Sigmoid colon (tissue), 7 donors: ENCODE results near the gene BAHCC1. TPM values are rescaled to one million over a fixed set of nuclear protein-coding genes. Genes with fewer than 3 reads are reported as not detected.

Experiments
- DNase-seq: peaks from one replicate; pipeline ENCODE4 v3.0.0-alpha.2; 2019
- H3K27ac ChIP-seq, 4 donors: fragments of 200-600 bp; sonication (generic); one replicate each; pipeline ENCODE4 v1.5.1; 2016 to 2019; ENCODE audit warnings: mild to moderate bottlenecking in 1 of 4
- H3K27me3 ChIP-seq, 3 donors: fragments of 200-600 bp; sonication (generic); one replicate each; pipeline ENCODE4 v1.5.1; 2019; ENCODE audit warnings: mild to moderate bottlenecking in 1 of 3
- H3K36me3 ChIP-seq, 4 donors: fragments of 200-600 bp; sonication (generic); one replicate each; pipeline ENCODE4 v1.5.1; 2016 to 2019
- H3K4me1 ChIP-seq, 4 donors: fragments of 200-600 bp; sonication (generic); one replicate each; pipeline ENCODE4 v1.5.1; 2017 to 2019
- H3K4me3 ChIP-seq, 4 donors: fragments of 200-600 bp; sonication (generic); one replicate each; pipeline ENCODE4 v1.5.1; 2017 to 2019; ENCODE audit warnings: mild to moderate bottlenecking in 2 of 4, moderate library complexity in 1 of 4
- H3K9me3 ChIP-seq, 4 donors: fragments of 200-600 bp in 3 of 4; sonication (generic) in 3 of 4; one replicate each; pipeline versions ENCODE4 v1.5.1 to v1.6.1; 2013 to 2019
- EP300 ChIP-seq, 4 donors: sonication (generic); formaldehyde crosslinking; IDR thresholded peaks; one replicate each; pipeline ENCODE4 v1.6.1; 2017; ENCODE audit warnings: antibody characterized with exemption in 4 of 4
- POLR2A ChIP-seq, 2 donors: fragments of 450-650 bp; IDR thresholded peaks; one replicate each; pipeline ENCODE4 v1.6.1; 2016; ENCODE audit warnings: antibody characterized with exemption in 2 of 2, mild to moderate bottlenecking in 2 of 2, moderate library complexity in 2 of 2
- POLR2AphosphoS5 ChIP-seq, 4 donors: sonication (generic); formaldehyde crosslinking; IDR thresholded peaks; one replicate each; pipeline ENCODE4 v1.6.1; 2017; ENCODE audit warnings: antibody characterized with exemption in 4 of 4
- WGBS, 2 donors: extraction: QIAGEN DNeasy Blood & Tissue Kit; methylation state at CpG; one replicate each; pipeline ENCODE4 v1.1.7; 2013; 5-methylcytosine and 5-hydroxymethylcytosine counted together
- intact Hi-C: fragments of 100-400 bp; cut with DNase I; formaldehyde crosslinking; loops from one replicate; pipeline ENCODE4 v1.15.1; 2023
- polyA plus RNA-seq, 3 donors: library from polyadenylated mRNA; stranded (reverse); fragments of 200-250 nt; gene quantifications; one replicate each; pipeline ENCODE4 v1.2.3, GENCODE V29; 2013
- total RNA-seq, 4 donors: library from RNA; depleted of rRNA; stranded (reverse); fragments of >200 nt; gene quantifications; one replicate each; pipeline ENCODE4 v1.1.0, GENCODE V29; 2016
- TF ChIP-seq, protein P1 (sequence below), 4 experiments: fragments of 450-650 bp in 3 of 4; fragments of 200-600 bp in 1 of 4; IDR thresholded peaks; one replicate each; pipeline ENCODE4 v1.5.1; 2016 to 2019; ENCODE audit warnings: antibody characterized with exemption in 4 of 4, mild to moderate bottlenecking in 3 of 4, moderate library complexity in 2 of 4
- donor health status: healthy with polysubstance abuse.
- donor health status: Bipolar disorder and iron deficiency.
- donor health status: healthy.

Gene BAHCC1
- total and polyA plus RNA-seq, 7 donors, result 1.8 to 18.6 (median 6.4) TPM

DNA sequence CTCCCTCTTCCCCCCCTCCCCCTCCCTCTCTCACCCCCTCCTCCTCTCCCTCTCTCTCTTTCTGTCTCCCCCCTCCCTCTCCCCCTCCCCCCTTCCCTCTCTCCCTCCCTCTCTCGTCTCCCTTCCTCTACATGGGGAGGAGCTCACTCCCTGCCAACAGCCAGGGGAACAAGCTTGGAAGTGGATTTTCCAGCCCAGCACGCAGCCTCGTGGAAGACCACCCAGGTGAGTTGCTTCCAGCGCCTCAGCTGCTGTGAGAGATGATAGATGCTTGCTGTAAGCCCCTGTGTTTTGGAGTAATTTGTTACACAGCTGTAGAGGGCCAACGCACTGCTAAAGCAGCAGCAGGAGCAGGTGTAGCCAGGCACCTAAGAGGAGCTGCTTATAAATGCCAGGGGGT is 96.5 kb downstream of the BAHCC1 start:
- WGBS, 2 donors, result 16 to 34% methylated on average over 5 of the region's 5 CpGs
- DNase-seq, result no peak
- H3K4me3 ChIP-seq, result no peak overlapping the region
- H3K4me1 ChIP-seq, result peaks cover 0 to 20% (median 16%) of the 10 kb centered on the region in 4 donors
- no peaks in the 10 kb centered on the region for H3K9me3 ChIP-seq
- TF ChIP-seq EP300 (IDR thresholded peaks at IDR 0.05) (no peak), POLR2AphosphoS5 (IDR thresholded peaks at IDR 0.05) (no peak), POLR2A (IDR thresholded peaks at IDR 0.05) (no peak)
- peaks cover 0 to 10% (median 4%) of the 10 kb centered on the region in 3 donors for H3K27me3 ChIP-seq
- no peak overlapping the region for H3K27ac ChIP-seq
- no peaks in the 10 kb centered on the region for H3K36me3 ChIP-seq
- intact Hi-C loops, result no loop called here

DNA sequence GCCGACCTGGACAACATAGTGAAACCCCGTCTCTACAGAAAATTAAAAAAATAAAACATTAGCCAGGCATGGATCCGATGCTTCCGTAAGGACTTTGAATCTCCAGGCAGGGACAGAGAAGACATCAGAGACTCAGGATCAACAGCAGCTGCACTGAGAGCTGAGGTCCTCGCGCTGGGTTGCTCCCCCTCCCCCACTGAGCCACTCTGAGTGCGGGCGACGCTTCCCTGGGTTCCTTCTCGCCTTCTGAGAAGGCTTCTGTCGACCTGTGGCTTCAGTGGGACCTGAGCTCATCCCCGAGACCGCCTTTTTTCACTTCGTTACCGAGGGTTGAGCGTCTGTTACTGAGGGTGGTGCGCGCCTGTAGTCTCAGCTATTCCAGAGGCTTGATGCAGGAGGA is 96.9 kb downstream of the BAHCC1 start:
- no peak overlapping the region for H3K4me3 ChIP-seq
- H3K27me3 ChIP-seq, result peaks cover 0 to 10% (median 4%) of the 10 kb centered on the region in 3 donors
- no peaks in the 10 kb centered on the region for H3K36me3 ChIP-seq
- 53 to 67% methylated on average over 18 of the region's 18 CpGs for WGBS, 2 donors
- peaks cover 0 to 18% (median 16%) of the 10 kb centered on the region in 4 donors for H3K4me1 ChIP-seq
- TF ChIP-seq, protein P1, sequence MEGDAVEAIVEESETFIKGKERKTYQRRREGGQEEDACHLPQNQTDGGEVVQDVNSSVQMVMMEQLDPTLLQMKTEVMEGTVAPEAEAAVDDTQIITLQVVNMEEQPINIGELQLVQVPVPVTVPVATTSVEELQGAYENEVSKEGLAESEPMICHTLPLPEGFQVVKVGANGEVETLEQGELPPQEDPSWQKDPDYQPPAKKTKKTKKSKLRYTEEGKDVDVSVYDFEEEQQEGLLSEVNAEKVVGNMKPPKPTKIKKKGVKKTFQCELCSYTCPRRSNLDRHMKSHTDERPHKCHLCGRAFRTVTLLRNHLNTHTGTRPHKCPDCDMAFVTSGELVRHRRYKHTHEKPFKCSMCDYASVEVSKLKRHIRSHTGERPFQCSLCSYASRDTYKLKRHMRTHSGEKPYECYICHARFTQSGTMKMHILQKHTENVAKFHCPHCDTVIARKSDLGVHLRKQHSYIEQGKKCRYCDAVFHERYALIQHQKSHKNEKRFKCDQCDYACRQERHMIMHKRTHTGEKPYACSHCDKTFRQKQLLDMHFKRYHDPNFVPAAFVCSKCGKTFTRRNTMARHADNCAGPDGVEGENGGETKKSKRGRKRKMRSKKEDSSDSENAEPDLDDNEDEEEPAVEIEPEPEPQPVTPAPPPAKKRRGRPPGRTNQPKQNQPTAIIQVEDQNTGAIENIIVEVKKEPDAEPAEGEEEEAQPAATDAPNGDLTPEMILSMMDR (IDR thresholded peaks at IDR 0.05), result no peak
- H3K9me3 ChIP-seq, result no peaks in the 10 kb centered on the region
- no peak for DNase-seq
- no peak overlapping the region for H3K27ac ChIP-seq
- intact Hi-C loops, result no loop called here

DNA sequence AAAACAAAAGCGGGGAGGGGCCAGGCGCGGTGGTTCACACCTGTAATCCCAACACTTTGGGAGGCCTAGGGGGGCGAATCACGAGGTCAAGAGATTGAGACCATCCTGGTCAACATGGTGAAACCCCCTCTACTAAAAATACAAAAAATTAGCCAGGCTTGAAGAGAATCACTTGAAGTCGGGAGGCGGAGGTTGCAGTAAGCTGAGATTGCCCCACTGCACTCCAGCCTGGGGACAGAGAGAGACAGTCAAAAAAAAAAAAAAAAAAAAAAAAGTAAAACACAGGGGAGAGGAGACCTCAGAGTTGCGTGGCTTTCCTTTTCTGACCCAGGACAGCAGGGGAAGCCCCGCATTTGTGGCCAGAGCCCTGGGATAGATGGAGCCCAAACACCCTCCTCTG is 97.4 kb downstream of the BAHCC1 start:
- Histone ChIP-seq H3K36me3 (no peaks in the 10 kb centered on the region), H3K4me3 (no peak overlapping the region), H3K27ac (no peak overlapping the region), H3K9me3 (no peaks in the 10 kb centered on the region), H3K27me3 (peaks cover 0 to 10% (median 4%) of the 10 kb centered on the region in 3 donors), H3K4me1 (peaks cover 0 to 13% (median 12%) of the 10 kb centered on the region in 4 donors)
- TF ChIP-seq POLR2A (IDR thresholded peaks at IDR 0.05) (no peak), EP300 (IDR thresholded peaks at IDR 0.05) (no peak), POLR2AphosphoS5 (IDR thresholded peaks at IDR 0.05) (no peak)
- TF ChIP-seq, protein P1 (IDR thresholded peaks at IDR 0.05), result no peak
- intact Hi-C loops, result no loop called here
- DNase-seq, result no peak
- 83 to 87% methylated on average over 9 of the region's 9 CpGs for WGBS, 2 donors

DNA sequence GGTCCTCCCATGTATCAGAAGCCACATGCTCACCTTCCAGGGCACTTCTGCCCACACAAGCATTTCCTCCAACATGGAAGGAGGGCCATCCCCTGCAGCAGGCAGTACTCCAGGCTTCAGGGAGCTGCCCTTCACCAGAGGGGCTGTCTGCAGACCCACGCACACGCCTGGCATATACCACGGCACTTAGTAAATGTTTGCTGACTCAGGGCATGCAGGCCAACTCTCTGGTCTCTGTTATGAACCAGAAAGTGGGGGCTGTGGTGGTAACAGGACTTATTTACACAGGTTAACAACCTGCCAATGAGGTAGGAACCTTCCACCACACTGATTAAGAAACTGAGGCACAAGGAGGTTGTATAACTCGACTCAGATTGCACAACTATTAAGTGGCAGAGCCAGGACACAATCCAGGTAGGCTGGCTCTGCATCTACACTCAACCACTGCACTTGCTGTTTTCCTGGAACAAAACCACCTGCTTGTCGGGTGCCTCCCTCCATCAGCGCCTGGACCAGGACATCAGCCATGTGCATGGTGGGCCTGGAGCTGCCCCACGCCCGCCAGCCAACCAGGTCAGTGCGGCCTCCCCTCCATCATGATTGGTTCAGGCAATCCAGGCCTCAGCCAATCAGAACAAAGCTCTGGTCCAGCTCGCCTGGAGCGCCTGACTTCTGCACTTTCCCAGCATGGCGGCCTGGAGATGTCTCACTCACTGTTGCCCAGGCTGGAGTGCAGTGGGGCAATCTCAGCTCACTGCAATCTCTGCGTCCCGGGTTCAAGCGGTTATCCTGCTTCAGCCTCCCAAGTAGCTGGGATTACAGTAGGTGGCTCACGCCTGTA is 98.2 kb downstream of the BAHCC1 start:
- intact Hi-C loops, result no loop called here
- H3K9me3 ChIP-seq, result no peaks in the 10 kb centered on the region
- H3K27ac ChIP-seq, result no peak overlapping the region
- H3K36me3 ChIP-seq, result no peaks in the 10 kb centered on the region
- no peak overlapping the region for H3K4me3 ChIP-seq
- whole genome bisulfite sequencing, 2 donors, result 84 to 91% methylated on average over 16 of the region's 16 CpGs
- H3K4me1 ChIP-seq, result peaks cover 0 to 9% (median 8%) of the 10 kb centered on the region in 4 donors
- peaks cover 0 to 10% (median 4%) of the 10 kb centered on the region in 3 donors for H3K27me3 ChIP-seq
- DNase-seq, result no peak
- no peak for TF ChIP-seq EP300 (IDR thresholded peaks at IDR 0.05)
- TF ChIP-seq, protein P1 (IDR thresholded peaks at IDR 0.05), result no peak
- TF ChIP-seq POLR2AphosphoS5 (IDR thresholded peaks at IDR 0.05), result no peak
- TF ChIP-seq POLR2A (IDR thresholded peaks at IDR 0.05), result no peak

DNA sequence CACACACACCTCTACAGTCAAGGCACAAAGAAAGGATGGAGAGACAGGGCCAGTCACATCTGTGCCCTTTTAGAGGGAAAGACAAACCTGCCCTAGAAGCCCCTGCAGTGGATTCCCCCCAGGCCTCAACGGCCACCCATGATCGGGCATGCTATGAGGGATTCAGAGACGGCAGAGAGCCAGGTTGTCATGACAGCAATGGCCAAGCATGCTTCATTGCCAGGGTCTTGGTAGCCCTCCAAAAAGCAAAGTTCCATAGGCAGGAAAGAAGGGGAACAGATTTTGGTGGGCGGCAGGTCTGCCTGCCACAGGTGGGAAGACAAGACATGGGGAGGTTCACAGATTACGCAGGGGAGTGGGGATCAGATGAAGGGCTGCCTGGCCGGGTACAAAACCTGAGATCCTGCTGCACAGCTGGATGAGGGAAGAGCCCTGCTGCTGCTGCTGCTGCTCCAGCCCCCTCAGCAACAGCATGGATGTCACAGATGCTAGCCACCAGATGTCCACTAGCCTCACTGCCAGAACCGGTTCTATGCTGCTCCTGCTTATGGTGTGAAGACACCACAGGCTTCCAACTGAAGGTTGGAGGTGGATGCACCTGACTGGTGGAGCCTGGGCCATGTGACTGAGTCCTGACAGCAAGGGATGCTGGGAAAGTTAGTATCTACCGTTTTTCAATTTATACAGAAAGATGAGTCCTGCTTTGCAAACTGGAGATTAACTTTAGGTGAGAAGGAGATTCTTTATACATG is 99.5 kb downstream of the BAHCC1 start:
- Histone ChIP-seq H3K9me3 (no peaks in the 10 kb centered on the region), H3K36me3 (no peaks in the 10 kb centered on the region), H3K27ac (no peak overlapping the region), H3K4me1 (no peaks in the 10 kb centered on the region), H3K4me3 (no peak overlapping the region), H3K27me3 (peaks cover 0 to 10% (median 8%) of the 10 kb centered on the region in 3 donors)
- 54 to 57% methylated on average over 8 of the region's 8 CpGs for WGBS, 2 donors
- TF ChIP-seq POLR2A (IDR thresholded peaks at IDR 0.05), result no peak
- TF ChIP-seq EP300 (IDR thresholded peaks at IDR 0.05), result no peak
- TF ChIP-seq, protein P1 (IDR thresholded peaks at IDR 0.05), result no peak
- TF ChIP-seq POLR2AphosphoS5 (IDR thresholded peaks at IDR 0.05), result no peak
- intact Hi-C loops, result no loop called here
- no peak for DNase-seq
